ENCODE data around the gene ETV4. TPM values are rescaled to one million over a fixed set of nuclear protein-coding genes. Genes with fewer than 3 reads are reported as not detected.

The ETV4 gene
- total RNA-seq, 1 experiment from 2014 or later: 195 TPM

GRCh38 chr17:43581613-43582012, 35.5 kb upstream of the ETV4 start:
- no peak overlapping the region for H3K4me3 Mint-ChIP-seq
- no peaks in the 10 kb centered on the region for H3K36me3 Mint-ChIP-seq
- ChIA-PET CTCF (interaction anchor here (0.8 kb wide), 1 partner anchor 98 kb away, joined by 4 read pairs; the partner anchor contains the start of gene DHX8), POLR2A (no interaction called here)
- no peak overlapping the region for H3K27ac Mint-ChIP-seq
- ATAC-seq (no peak), DNase-seq (ENCODE audit: low spot score) (no peak)
- TF ChIP-seq ZMAT4 (CRISPR knock-in tag; IDR thresholded peaks at IDR 0.05) (no peak), FOXP1 (CRISPR knock-in tag; IDR thresholded peaks at IDR 0.05; ENCODE audit: borderline replicate concordance) (no peak), PRRX2 (CRISPR knock-in tag; IDR thresholded peaks at IDR 0.05) (no peak)
- H3K27me3 Mint-ChIP-seq (ENCODE audit: low read depth): no peaks in the 10 kb centered on the region
- H3K4me1 Mint-ChIP-seq: peaks cover 26% of the 10 kb centered on the region
- no peaks in the 10 kb centered on the region for H3K9me3 Mint-ChIP-seq

GRCh38 chr17:43581130-43581529, 35.0 kb upstream of the ETV4 start:
- POLR2A ChIA-PET: no interaction called here
- CTCF ChIA-PET: interaction anchor here (0.8 kb wide), 1 partner anchor 97 kb away, joined by 4 read pairs; the partner anchor contains the start of gene DHX8
- no peaks in the 10 kb centered on the region for H3K36me3 Mint-ChIP-seq
- ATAC-seq (no peak), DNase-seq (ENCODE audit: low spot score) (no peak)
- TF ChIP-seq, protein P1, sequence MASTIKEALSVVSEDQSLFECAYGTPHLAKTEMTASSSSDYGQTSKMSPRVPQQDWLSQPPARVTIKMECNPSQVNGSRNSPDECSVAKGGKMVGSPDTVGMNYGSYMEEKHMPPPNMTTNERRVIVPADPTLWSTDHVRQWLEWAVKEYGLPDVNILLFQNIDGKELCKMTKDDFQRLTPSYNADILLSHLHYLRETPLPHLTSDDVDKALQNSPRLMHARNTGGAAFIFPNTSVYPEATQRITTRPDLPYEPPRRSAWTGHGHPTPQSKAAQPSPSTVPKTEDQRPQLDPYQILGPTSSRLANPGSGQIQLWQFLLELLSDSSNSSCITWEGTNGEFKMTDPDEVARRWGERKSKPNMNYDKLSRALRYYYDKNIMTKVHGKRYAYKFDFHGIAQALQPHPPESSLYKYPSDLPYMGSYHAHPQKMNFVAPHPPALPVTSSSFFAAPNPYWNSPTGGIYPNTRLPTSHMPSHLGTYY (CRISPR knock-in tag; IDR thresholded peaks at IDR 0.05): no peak
- no peak for TF ChIP-seq CTCF (IDR thresholded peaks at IDR 0.05)
- TF ChIP-seq, protein P2, sequence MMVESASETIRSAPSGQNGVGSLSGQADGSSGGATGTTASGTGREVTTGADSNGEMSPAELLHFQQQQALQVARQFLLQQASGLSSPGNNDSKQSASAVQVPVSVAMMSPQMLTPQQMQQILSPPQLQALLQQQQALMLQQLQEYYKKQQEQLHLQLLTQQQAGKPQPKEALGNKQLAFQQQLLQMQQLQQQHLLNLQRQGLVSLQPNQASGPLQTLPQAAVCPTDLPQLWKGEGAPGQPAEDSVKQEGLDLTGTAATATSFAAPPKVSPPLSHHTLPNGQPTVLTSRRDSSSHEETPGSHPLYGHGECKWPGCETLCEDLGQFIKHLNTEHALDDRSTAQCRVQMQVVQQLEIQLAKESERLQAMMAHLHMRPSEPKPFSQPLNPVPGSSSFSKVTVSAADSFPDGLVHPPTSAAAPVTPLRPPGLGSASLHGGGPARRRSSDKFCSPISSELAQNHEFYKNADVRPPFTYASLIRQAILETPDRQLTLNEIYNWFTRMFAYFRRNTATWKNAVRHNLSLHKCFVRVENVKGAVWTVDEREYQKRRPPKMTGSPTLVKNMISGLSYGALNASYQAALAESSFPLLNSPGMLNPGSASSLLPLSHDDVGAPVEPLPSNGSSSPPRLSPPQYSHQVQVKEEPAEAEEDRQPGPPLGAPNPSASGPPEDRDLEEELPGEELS (CRISPR knock-in tag; IDR thresholded peaks at IDR 0.05): no peak
- TF ChIP-seq USF2 (CRISPR knock-in tag; IDR thresholded peaks at IDR 0.05): no peak
- TF ChIP-seq, protein P3, sequence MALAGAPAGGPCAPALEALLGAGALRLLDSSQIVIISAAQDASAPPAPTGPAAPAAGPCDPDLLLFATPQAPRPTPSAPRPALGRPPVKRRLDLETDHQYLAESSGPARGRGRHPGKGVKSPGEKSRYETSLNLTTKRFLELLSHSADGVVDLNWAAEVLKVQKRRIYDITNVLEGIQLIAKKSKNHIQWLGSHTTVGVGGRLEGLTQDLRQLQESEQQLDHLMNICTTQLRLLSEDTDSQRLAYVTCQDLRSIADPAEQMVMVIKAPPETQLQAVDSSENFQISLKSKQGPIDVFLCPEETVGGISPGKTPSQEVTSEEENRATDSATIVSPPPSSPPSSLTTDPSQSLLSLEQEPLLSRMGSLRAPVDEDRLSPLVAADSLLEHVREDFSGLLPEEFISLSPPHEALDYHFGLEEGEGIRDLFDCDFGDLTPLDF (CRISPR knock-in tag; IDR thresholded peaks at IDR 0.05): no peak
- no peak for TF ChIP-seq GTF2I (CRISPR knock-in tag; conservative IDR thresholded peaks at IDR 0.05)
- peaks cover 30% of the 10 kb centered on the region for H3K4me1 Mint-ChIP-seq
- no peaks in the 10 kb centered on the region for H3K27me3 Mint-ChIP-seq (ENCODE audit: low read depth)
- H3K9me3 Mint-ChIP-seq: no peaks in the 10 kb centered on the region
- H3K4me3 Mint-ChIP-seq: no peak overlapping the region
- no peak overlapping the region for H3K27ac Mint-ChIP-seq

DNA sequence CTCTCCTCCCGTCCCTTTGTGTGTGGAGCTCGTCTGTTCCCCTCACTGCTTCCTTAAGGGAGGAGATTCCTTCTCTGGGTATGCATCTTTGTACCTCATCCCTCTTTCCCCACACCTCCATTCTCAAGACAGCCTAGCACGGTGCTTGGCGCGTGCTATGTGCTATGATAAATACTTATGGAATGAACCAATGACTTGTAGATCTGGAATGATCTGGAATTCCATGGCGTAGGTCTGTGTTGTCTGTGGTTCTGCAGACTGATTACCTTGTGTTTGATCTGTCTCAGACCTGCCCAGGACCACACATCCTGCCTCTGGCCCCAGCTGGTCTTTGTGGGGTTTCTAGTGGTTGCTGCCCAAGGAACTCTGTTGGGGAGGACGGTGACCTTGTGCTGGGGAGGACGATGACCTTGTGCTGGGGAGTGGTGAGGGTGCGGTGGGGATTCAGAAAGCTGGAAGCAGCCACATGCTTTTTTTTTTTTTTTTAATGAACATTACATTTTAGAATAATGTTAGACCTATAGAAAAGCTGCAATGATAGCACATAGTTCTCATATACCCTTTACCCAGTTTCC, 33.5 kb upstream of the ETV4 start:
- H3K9me3 Mint-ChIP-seq: no peaks in the 10 kb centered on the region
- H3K4me1 Mint-ChIP-seq: peaks cover 32% of the 10 kb centered on the region
- peak overlapping the region; percentile 44 for H3K27ac Mint-ChIP-seq
- no peak for ATAC-seq
- DNase-seq (ENCODE audit: low spot score): no peak
- H3K36me3 Mint-ChIP-seq: no peaks in the 10 kb centered on the region
- no peaks in the 10 kb centered on the region for H3K27me3 Mint-ChIP-seq (ENCODE audit: low read depth)
- H3K4me3 Mint-ChIP-seq: no peak overlapping the region
- CTCF ChIA-PET: interaction anchor here (0.8 to 7.9 kb wide), 14 partner anchors 10 to 267 kb away, joined by 3 to 97 read pairs (median 4); partner anchors contain the start of gene SOST
- POLR2A ChIA-PET: interaction anchor here (0.7 to 1.6 kb wide), 2 partner anchors 33 to 49 kb away, joined by 3 to 6 read pairs; partner anchors contain the start of gene ETV4
- TF ChIP-seq NR1H2 (CRISPR knock-in tag; IDR thresholded peaks at IDR 0.05) (no peak), ZNF219 (CRISPR knock-in tag; IDR thresholded peaks at IDR 0.05; ENCODE audit: borderline replicate concordance) (no peak), FOXJ3 (CRISPR knock-in tag; IDR thresholded peaks at IDR 0.05; ENCODE audit: borderline replicate concordance) (no peak), ZBTB21 (CRISPR knock-in tag; IDR thresholded peaks at IDR 0.05; ENCODE audit: borderline replicate concordance) (no peak), USF2 (CRISPR knock-in tag; IDR thresholded peaks at IDR 0.05) (no peak)
- TF ChIP-seq, protein P4, sequence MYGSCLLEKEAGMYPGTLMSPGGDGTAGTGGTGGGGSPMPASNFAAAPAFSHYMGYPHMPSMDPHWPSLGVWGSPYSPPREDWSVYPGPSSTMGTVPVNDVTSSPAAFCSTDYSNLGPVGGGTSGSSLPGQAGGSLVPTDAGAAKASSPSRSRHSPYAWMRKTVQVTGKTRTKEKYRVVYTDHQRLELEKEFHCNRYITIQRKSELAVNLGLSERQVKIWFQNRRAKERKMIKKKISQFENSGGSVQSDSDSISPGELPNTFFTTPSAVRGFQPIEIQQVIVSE (CRISPR knock-in tag; IDR thresholded peaks at IDR 0.05; ENCODE audit: borderline replicate concordance): no peak
- TF ChIP-seq, protein P5, sequence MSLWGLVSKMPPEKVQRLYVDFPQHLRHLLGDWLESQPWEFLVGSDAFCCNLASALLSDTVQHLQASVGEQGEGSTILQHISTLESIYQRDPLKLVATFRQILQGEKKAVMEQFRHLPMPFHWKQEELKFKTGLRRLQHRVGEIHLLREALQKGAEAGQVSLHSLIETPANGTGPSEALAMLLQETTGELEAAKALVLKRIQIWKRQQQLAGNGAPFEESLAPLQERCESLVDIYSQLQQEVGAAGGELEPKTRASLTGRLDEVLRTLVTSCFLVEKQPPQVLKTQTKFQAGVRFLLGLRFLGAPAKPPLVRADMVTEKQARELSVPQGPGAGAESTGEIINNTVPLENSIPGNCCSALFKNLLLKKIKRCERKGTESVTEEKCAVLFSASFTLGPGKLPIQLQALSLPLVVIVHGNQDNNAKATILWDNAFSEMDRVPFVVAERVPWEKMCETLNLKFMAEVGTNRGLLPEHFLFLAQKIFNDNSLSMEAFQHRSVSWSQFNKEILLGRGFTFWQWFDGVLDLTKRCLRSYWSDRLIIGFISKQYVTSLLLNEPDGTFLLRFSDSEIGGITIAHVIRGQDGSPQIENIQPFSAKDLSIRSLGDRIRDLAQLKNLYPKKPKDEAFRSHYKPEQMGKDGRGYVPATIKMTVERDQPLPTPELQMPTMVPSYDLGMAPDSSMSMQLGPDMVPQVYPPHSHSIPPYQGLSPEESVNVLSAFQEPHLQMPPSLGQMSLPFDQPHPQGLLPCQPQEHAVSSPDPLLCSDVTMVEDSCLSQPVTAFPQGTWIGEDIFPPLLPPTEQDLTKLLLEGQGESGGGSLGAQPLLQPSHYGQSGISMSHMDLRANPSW (CRISPR knock-in tag; conservative IDR thresholded peaks at IDR 0.05; ENCODE audit: low read depth): no peak
- TF ChIP-seq, protein P6, sequence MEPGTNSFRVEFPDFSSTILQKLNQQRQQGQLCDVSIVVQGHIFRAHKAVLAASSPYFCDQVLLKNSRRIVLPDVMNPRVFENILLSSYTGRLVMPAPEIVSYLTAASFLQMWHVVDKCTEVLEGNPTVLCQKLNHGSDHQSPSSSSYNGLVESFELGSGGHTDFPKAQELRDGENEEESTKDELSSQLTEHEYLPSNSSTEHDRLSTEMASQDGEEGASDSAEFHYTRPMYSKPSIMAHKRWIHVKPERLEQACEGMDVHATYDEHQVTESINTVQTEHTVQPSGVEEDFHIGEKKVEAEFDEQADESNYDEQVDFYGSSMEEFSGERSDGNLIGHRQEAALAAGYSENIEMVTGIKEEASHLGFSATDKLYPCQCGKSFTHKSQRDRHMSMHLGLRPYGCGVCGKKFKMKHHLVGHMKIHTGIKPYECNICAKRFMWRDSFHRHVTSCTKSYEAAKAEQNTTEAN (CRISPR knock-in tag; IDR thresholded peaks at IDR 0.05): no peak
